ENCODE data around the gene CD2AP.

CD2AP gene

GRCh38 chr6:47670851-47671250 is 193.3 kb downstream of the CD2AP start:
- no peak overlapping the region for H3K4me3 ChIP-seq (ENCODE audit: insufficient read depth, low read depth, low read length)
- H3K27ac ChIP-seq (ENCODE audit: insufficient read depth, low read depth, low read length, poor library complexity, severe bottlenecking) = no peak overlapping the region
- no peaks in the 10 kb centered on the region for H3K9me3 ChIP-seq (ENCODE audit: control insufficient read depth, low read length)
- no peaks in the 10 kb centered on the region for H3K27me3 ChIP-seq (ENCODE audit: control insufficient read depth, insufficient read depth, low read length, poor library complexity, severe bottlenecking)
- H3K36me3 ChIP-seq (ENCODE audit: control insufficient read depth, insufficient read depth, low read length) = no peaks in the 10 kb centered on the region
- WGBS, 2 experiments = 0 to 35% methylated on average over 2 to 3 of the region's 3 CpGs
- H3K4me1 ChIP-seq (ENCODE audit: control insufficient read depth, insufficient read depth, low read length) = peaks cover 34% of the 10 kb centered on the region

DNA sequence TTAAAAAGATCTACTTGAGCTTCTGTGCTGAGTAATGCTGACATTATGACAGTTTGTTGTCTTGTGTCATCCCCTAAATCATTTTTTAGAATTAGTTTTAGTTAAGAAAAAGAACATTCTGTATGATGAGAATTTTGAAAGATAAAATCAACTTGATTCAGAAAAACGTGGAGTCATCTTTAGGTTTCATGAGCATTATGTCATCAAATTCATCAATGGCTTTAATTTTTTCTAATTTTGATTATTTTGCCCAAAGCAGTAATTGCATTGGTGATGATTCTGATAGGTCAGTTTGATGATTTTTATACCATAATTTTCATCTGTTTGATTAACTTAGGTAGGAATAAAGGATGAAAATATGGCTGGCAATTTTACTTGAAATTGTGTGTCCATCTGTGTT is 194.2 kb downstream of the CD2AP start:
- Histone ChIP-seq H3K4me3 (ENCODE audit: insufficient read depth, low read depth, low read length) (no peak overlapping the region), H3K9me3 (ENCODE audit: control insufficient read depth, low read length) (no peaks in the 10 kb centered on the region), H3K4me1 (ENCODE audit: control insufficient read depth, insufficient read depth, low read length) (peaks cover 34% of the 10 kb centered on the region), H3K27ac (ENCODE audit: insufficient read depth, low read depth, low read length, poor library complexity, severe bottlenecking) (no peak overlapping the region), H3K36me3 (ENCODE audit: control insufficient read depth, insufficient read depth, low read length) (no peaks in the 10 kb centered on the region), H3K27me3 (ENCODE audit: control insufficient read depth, insufficient read depth, low read length, poor library complexity, severe bottlenecking) (no peaks in the 10 kb centered on the region)
- WGBS, 2 experiments = 89% methylated on average over 1 of the region's 1 CpG; no CpG with 5 or more reads in 1 of the 2 experiments

- no peaks in the 10 kb centered on the region for H3K27me3 ChIP-seq (ENCODE audit: control insufficient read depth, insufficient read depth, low read length, poor library complexity, severe bottlenecking)
- H3K36me3 ChIP-seq (ENCODE audit: control insufficient read depth, insufficient read depth, low read length) = no peaks in the 10 kb centered on the region
- H3K4me1 ChIP-seq (ENCODE audit: control insufficient read depth, insufficient read depth, low read length) = peaks cover 30% of the 10 kb centered on the region
- H3K9me3 ChIP-seq (ENCODE audit: control insufficient read depth, low read length) = no peaks in the 10 kb centered on the region
- WGBS, 2 experiments = 82 to 87% methylated on average over 1 of the region's 1 CpG
- H3K4me3 ChIP-seq (ENCODE audit: insufficient read depth, low read depth, low read length) = no peak overlapping the region
- no peak overlapping the region for H3K27ac ChIP-seq (ENCODE audit: insufficient read depth, low read depth, low read length, poor library complexity, severe bottlenecking)
These were observed 195.2 kb downstream of the CD2AP start for GRCh38 chr6:47672816-47673215.

DNA sequence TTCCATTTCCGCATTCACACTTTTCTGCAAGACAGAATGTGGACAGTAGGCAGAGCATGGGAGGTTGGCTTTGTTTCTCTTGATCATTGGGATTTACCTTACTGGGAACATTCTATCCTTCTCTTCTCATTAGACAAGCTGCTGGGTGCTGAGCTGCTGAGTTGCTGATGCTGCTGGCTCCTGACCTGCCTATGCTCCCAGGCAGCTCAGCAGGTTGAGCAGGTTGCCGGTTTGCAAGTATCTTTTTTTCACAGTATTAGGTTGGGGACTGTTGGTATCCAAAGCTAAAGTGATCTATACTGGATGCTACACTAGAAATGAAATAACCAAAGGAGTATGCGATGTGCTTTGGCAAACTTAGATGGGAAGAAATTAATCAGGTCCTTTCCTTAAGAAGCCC is 197.1 kb downstream of the CD2AP start:
- H3K27me3 ChIP-seq (ENCODE audit: control insufficient read depth, insufficient read depth, low read length, poor library complexity, severe bottlenecking) = no peaks in the 10 kb centered on the region
- H3K36me3 ChIP-seq (ENCODE audit: control insufficient read depth, insufficient read depth, low read length) = no peaks in the 10 kb centered on the region
- peaks cover 20% of the 10 kb centered on the region for H3K4me1 ChIP-seq (ENCODE audit: control insufficient read depth, insufficient read depth, low read length)
- H3K27ac ChIP-seq (ENCODE audit: insufficient read depth, low read depth, low read length, poor library complexity, severe bottlenecking) = no peak overlapping the region
- H3K9me3 ChIP-seq (ENCODE audit: control insufficient read depth, low read length) = no peaks in the 10 kb centered on the region
- no peak overlapping the region for H3K4me3 ChIP-seq (ENCODE audit: insufficient read depth, low read depth, low read length)
- 92 to 100% methylated on average over 3 of the region's 3 CpGs for WGBS, 2 experiments

Data from ectodermal cell (in vitro differentiated cells).